A549 (cell line): ENCODE data around the gene SIRT7. TPM values are rescaled to one million over a fixed set of nuclear protein-coding genes. Genes with fewer than 3 reads are reported as not detected.

Experiments used
- ATAC-seq, 2 experiments: fragments of 200-7000 bp in 1 of 2; fragments of >200 bp in 1 of 2; cut with Nextera tagmentation in 1 of 2; cut with Tn5 transposase in 1 of 2; 3 replicates each; pipeline versions ENCODE4 v1.8.0 to v1.9.1; 2018 to 2020; ENCODE audit warnings: mild to moderate bottlenecking in 1 of 2, moderate library complexity in 1 of 2
- CTCF ChIA-PET: fragments of 300-600 bp; sonication (Branson Sonifier 250); formaldehyde crosslinking; extraction: SDS; loops from one replicate; lab custom pipeline; 2021; ENCODE audit warnings: antibody characterized with exemption, inconsistent platforms; lab: Yijun Ruan, JAX
- POLR2A ChIA-PET: fragments of 350-600 bp; formaldehyde crosslinking; extraction: SDS; loops from one replicate; lab custom pipeline; 2021; ENCODE audit warnings: antibody characterized with exemption, inconsistent platforms; lab: Yijun Ruan, JAX
- DNase-seq, 2 experiments: peaks; one replicate each; pipeline versions ENCODE4 v3.0.0 to v3.0.0-alpha.2; 2011 to 2016; ENCODE audit warnings: low read depth in 1 of 2, low spot score in 1 of 2
- FAIRE-seq: peaks from 2 replicates; lab custom pipeline; 2011; peaks lifted over from hg19 to GRCh38; lab: Jason Lieb, UNC
- H3K27ac ChIP-seq, 2 experiments: fragments of >200 bp; sonication (Bioruptor Twin); formaldehyde crosslinking; 3 replicates each; pipeline ENCODE4 v1.5.1; 2016 to 2017
- H3K4me1 ChIP-seq: fragments of >200 bp; sonication (Bioruptor Twin); formaldehyde crosslinking; 3 replicates; pipeline ENCODE4 v1.6.1; 2016
- H3K4me2 ChIP-seq: fragments of >200 bp; sonication (Bioruptor Twin); formaldehyde crosslinking; 3 replicates; pipeline ENCODE4 v1.6.1; 2016
- H3K4me3 ChIP-seq: fragments of >200 bp; sonication (Bioruptor Twin); formaldehyde crosslinking; 3 replicates; pipeline ENCODE4 v1.5.1; 2016
- H3K9me3 ChIP-seq: fragments of >200 bp; sonication (Bioruptor Twin); formaldehyde crosslinking; 3 replicates; pipeline ENCODE4 v1.6.1; 2016
- BHLHE40 ChIP-seq: IDR thresholded peaks from 2 replicates; pipeline ENCODE4 v1.6.1; 2012; ENCODE audit warnings: low read depth, low read length, inconsistent platforms
- CBX2 ChIP-seq: fragments of 200-600 bp; sonication (generic); IDR thresholded peaks from 2 replicates; pipeline ENCODE4 v1.6.1; 2016; ENCODE audit warnings: low read depth, mild to moderate bottlenecking, borderline replicate concordance
- CBX8 ChIP-seq: fragments of 200-600 bp; sonication (generic); IDR thresholded peaks from 2 replicates; pipeline ENCODE4 v1.6.1; 2016
- CEBPB ChIP-seq, 2 experiments: fragments of >200 bp in 1 of 2; sonication (Bioruptor Twin) in 1 of 2; formaldehyde crosslinking in 1 of 2; IDR thresholded peaks; 2 replicates each; pipeline ENCODE4 v1.6.1; 2012 to 2016
- ESRRA ChIP-seq: fragments of 150-350 bp; IDR thresholded peaks from 2 replicates; pipeline ENCODE4 v1.6.1; 2014; ENCODE audit warnings: mild to moderate bottlenecking, low read length, borderline replicate concordance
- FOXS1 ChIP-seq: fragments of 250-450 bp; sonication (Bioruptor Pico); IDR thresholded peaks from 2 replicates; pipeline ENCODE4 v1.5.0; 2020; ENCODE audit warnings: mild to moderate bottlenecking, moderate library complexity
- HDAC2 ChIP-seq: fragments of 200-600 bp; sonication (generic); IDR thresholded peaks from 2 replicates; pipeline ENCODE4 v1.6.1; 2016
- HOXA7 ChIP-seq: fragments of 250-450 bp; sonication (Bioruptor Pico); IDR thresholded peaks from 2 replicates; pipeline ENCODE4 v1.5.0; 2020; ENCODE audit warnings: mild to moderate bottlenecking, moderate library complexity
- KDM5A ChIP-seq: fragments of 200-600 bp; sonication (generic); IDR thresholded peaks from 2 replicates; pipeline ENCODE4 v1.6.1; 2016; ENCODE audit warnings: antibody characterized with exemption, mild to moderate bottlenecking
- MAFK ChIP-seq: fragments of 450-650 bp; IDR thresholded peaks from 2 replicates; pipeline ENCODE4 v1.6.1; 2014; ENCODE audit not compliant: partially characterized antibody
- NPAS2 ChIP-seq: fragments of 250-450 bp; sonication (Bioruptor Pico); IDR thresholded peaks from 2 replicates; pipeline ENCODE4 v1.8.0; 2022; ENCODE audit warnings: mild to moderate bottlenecking, moderate library complexity, borderline replicate concordance
- NR3C1 ChIP-seq: fragments of >200 bp; sonication (Bioruptor Twin); formaldehyde crosslinking; IDR thresholded peaks from 3 replicates; pipeline ENCODE4 v1.6.1; 2017
- PHF8 ChIP-seq: fragments of 200-600 bp; sonication (generic); IDR thresholded peaks from 2 replicates; pipeline ENCODE4 v1.6.1; 2016; ENCODE audit warnings: low read depth, mild to moderate bottlenecking, antibody characterized with exemption, moderate library complexity, borderline replicate concordance
- POLR2AphosphoS2 ChIP-seq: conservative IDR thresholded peaks from 2 replicates; pipeline ENCODE4 v1.6.1; 2012; ENCODE audit warnings: low read length, improper control_type of control experiment, inconsistent platforms
- RCOR1 ChIP-seq: fragments of 150-350 bp; IDR thresholded peaks from 2 replicates; pipeline ENCODE4 v1.6.1; 2014; ENCODE audit warnings: antibody characterized with exemption, low read length, low read depth
- RFX5 ChIP-seq: fragments of 450-650 bp; IDR thresholded peaks from 2 replicates; pipeline ENCODE4 v1.7.1; 2014; ENCODE audit warnings: antibody characterized with exemption, mild to moderate bottlenecking, moderate library complexity
- RNF2 ChIP-seq: fragments of 200-600 bp; sonication (generic); IDR thresholded peaks from 2 replicates; pipeline ENCODE4 v1.6.1; 2016; ENCODE audit warnings: low read depth, mild to moderate bottlenecking, antibody characterized with exemption, moderate library complexity, borderline replicate concordance
- SMC3 ChIP-seq: fragments of >200 bp; sonication (Bioruptor Twin); formaldehyde crosslinking; IDR thresholded peaks from 3 replicates; pipeline ENCODE4 v1.6.1; 2018; ENCODE audit warnings: inconsistent platforms
- SREBF2 ChIP-seq: fragments of 450-650 bp; IDR thresholded peaks from 2 replicates; pipeline ENCODE4 v1.6.1; 2014; ENCODE audit warnings: mild to moderate bottlenecking, moderate library complexity
- ZFP36 ChIP-seq: fragments of 450-650 bp; IDR thresholded peaks from 2 replicates; pipeline ENCODE4 v1.6.1; 2014; ENCODE audit warnings: borderline replicate concordance; ENCODE audit not compliant: partially characterized antibody
- ZNF302 ChIP-seq: fragments of 250-450 bp; sonication (Bioruptor Pico); IDR thresholded peaks from 2 replicates; pipeline ENCODE4 v1.9.0; 2021; ENCODE audit warnings: inconsistent platforms, mild to moderate bottlenecking, moderate library complexity
- WGBS: methylation state at CpG from one replicate; pipeline ENCODE4 v1.1.6; 2017; ENCODE audit errors: missing lambda C conversion rate; 5-methylcytosine and 5-hydroxymethylcytosine counted together
- polyA plus RNA-seq, 4 experiments: library from polyadenylated mRNA; depleted of rRNA in 3 of 4; stranded (reverse); fragments of >200 nt; fragmentation: RNase III in 1 of 4; extraction: RNeasy Plus Mini Kit Qiagen cat#74134 plus additional on column Dnase treatment in 1 of 4; gene quantifications; 2 replicates in 3 of 4; 3 replicates in 1 of 4; pipeline ENCODE4 v1.2.3, GENCODE V29; 2011 to 2017
- TF ChIP-seq, protein P1 (sequence below): fragments of 150-350 bp; IDR thresholded peaks from 2 replicates; pipeline ENCODE4 v1.6.1; 2014; ENCODE audit warnings: low read depth, mild to moderate bottlenecking, low read length
- TF ChIP-seq, protein P2 (sequence below): fragments of >200 bp; sonication (Bioruptor Twin); formaldehyde crosslinking; IDR thresholded peaks from 3 replicates; pipeline ENCODE4 v1.6.1; 2016
- TF ChIP-seq, protein P3 (sequence below): IDR thresholded peaks from 2 replicates; pipeline ENCODE4 v1.6.1; 2012

The SIRT7 gene
- polyA plus RNA-seq, 2 of the 4 experiments (the other 2 are of a cell fraction): 9.8 to 35.2 TPM

DNA sequence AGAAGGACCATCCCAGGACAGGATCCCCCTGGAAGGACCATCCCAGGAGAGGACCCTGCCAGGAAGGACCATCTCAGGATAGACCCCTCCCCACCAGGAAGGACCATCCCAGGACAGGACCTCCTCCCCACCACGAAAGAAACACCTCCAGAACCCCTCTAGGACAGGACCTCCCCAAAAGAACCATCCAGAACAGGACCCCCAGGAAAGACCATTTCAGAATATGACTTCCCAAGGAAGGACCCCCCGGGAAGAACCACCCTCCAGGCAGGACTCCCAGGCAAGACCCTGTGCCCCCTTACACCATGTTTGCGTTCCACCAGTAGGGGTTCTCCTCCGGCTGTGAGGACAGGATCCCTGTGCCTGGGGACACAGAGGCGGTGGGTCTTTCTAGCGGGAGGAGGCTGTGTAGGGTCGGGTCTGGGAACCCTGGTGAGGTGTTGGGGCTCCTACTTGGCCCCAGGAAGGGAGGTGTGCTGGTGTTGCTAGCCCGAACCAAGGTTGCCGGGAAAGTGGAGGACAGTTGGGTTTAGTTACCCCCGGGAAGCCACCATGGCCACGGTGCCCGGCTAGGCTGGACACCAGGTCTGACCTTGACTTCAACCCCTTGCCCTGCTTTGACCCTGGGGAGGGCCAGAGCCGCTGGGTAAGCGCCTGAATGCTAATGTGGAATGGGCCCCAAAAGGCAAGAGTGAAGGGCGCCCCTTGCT is 40.8 kb upstream of the SIRT7 start:
- ATAC-seq (no peak), DNase-seq (no peak), FAIRE-seq (no peak)
- 62% methylated on average over 15 of the region's 15 CpGs for WGBS
- POLR2A ChIA-PET: interaction anchor here (0.9 to 2.2 kb wide), 6 partner anchors 18 to 71 kb away, joined by 3 to 8 read pairs (median 4); partner anchors contain the start of genes ASPSCR1, CENPX and LRRC45
- H3K9me3 ChIP-seq: no peaks in the 10 kb centered on the region; the same call in 2 of the 3 replicates
- H3K4me1 ChIP-seq: peaks cover 19% of the 10 kb centered on the region; the same call in 1 of the 3 replicates
- H3K4me2 ChIP-seq: peak overlapping the region; percentile 94
- peak overlapping the region; percentile 60 to 89; a peak in 4 of 6 replicates for H3K27ac ChIP-seq
- TF ChIP-seq NR3C1: no peak
- no peak for TF ChIP-seq HDAC2
- TF ChIP-seq CBX2: no peak
- TF ChIP-seq FOXS1 (CRISPR knock-in tag): no peak
- no peak for TF ChIP-seq ZFP36
- TF ChIP-seq, protein P1, sequence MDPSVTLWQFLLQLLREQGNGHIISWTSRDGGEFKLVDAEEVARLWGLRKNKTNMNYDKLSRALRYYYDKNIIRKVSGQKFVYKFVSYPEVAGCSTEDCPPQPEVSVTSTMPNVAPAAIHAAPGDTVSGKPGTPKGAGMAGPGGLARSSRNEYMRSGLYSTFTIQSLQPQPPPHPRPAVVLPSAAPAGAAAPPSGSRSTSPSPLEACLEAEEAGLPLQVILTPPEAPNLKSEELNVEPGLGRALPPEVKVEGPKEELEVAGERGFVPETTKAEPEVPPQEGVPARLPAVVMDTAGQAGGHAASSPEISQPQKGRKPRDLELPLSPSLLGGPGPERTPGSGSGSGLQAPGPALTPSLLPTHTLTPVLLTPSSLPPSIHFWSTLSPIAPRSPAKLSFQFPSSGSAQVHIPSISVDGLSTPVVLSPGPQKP: no peak
- TF ChIP-seq, protein P2, sequence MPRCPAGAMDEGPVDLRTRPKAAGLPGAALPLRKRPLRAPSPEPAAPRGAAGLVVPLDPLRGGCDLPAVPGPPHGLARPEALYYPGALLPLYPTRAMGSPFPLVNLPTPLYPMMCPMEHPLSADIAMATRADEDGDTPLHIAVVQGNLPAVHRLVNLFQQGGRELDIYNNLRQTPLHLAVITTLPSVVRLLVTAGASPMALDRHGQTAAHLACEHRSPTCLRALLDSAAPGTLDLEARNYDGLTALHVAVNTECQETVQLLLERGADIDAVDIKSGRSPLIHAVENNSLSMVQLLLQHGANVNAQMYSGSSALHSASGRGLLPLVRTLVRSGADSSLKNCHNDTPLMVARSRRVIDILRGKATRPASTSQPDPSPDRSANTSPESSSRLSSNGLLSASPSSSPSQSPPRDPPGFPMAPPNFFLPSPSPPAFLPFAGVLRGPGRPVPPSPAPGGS: no peak
- no peak for TF ChIP-seq MAFK
- no peak for TF ChIP-seq BHLHE40
- no peak for TF ChIP-seq SMC3
- TF ChIP-seq HOXA7 (CRISPR knock-in tag): no peak
- CTCF ChIA-PET: interaction anchor here (0.6 to 17.3 kb wide), 57 partner anchors 9 to 601 kb away, joined by 3 to 794 read pairs (median 5); partner anchors contain the start of genes ASPSCR1, CENPX, DCXR and DUS1L
- peak overlapping the region; percentile 52; the same call in 1 of the 3 replicates for H3K4me3 ChIP-seq

DNA sequence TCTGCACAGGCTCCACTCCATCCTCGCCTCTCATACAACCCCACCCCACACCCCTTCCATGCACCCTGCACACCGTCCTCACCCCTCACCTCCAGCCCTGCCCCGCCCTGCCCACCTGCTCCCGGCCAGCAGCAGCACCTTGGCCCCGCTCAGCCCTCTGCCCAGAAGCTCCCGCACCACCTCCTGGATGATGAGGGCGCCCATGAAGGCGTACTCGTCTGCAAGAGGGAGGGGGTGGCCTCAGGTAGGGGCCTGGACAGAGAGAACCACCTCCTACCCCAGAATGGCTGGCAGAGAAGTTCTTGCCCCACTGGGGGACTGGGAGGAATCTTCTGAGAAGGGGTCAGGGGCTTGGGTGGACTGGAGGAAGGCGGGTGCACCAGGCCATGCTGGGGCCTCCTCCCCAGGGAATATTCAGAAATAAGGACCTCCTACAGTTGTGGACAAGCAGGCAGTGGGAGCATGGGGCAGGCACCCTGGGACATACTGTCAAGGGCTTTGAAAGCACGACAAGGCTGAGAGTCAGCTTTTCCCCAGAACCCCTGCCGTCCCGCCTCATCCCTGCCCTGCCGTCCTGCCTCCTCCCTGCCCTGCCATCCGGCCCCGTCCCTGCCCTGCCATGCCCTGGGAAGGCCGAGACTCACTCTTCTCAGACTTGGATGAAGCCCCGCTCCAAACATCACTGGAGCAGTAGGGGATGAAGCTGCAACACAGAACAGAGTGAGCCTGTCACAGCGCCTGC is 39.9 kb upstream of the SIRT7 start:
- DNase-seq (no peak), ATAC-seq (no peak), FAIRE-seq (no peak)
- Histone ChIP-seq H3K27ac (no peak overlapping the region), H3K4me2 (no peak overlapping the region), H3K4me3 (no peak overlapping the region), H3K4me1 (peaks cover 19% of the 10 kb centered on the region; the same call in 1 of the 3 replicates), H3K9me3 (no peaks in the 10 kb centered on the region; the same call in 2 of the 3 replicates)
- ChIA-PET CTCF (interaction anchor here (0.9 to 17.3 kb wide), 7 partner anchors 9 to 222 kb away, joined by 3 to 170 read pairs (median 4); partner anchors contain the start of genes CENPX, LRRC45 and RAC3), POLR2A (no interaction called here)
- WGBS: 85% methylated on average over 19 of the region's 19 CpGs
- no peak for TF ChIP-seq NPAS2 (CRISPR knock-in tag)

DNA sequence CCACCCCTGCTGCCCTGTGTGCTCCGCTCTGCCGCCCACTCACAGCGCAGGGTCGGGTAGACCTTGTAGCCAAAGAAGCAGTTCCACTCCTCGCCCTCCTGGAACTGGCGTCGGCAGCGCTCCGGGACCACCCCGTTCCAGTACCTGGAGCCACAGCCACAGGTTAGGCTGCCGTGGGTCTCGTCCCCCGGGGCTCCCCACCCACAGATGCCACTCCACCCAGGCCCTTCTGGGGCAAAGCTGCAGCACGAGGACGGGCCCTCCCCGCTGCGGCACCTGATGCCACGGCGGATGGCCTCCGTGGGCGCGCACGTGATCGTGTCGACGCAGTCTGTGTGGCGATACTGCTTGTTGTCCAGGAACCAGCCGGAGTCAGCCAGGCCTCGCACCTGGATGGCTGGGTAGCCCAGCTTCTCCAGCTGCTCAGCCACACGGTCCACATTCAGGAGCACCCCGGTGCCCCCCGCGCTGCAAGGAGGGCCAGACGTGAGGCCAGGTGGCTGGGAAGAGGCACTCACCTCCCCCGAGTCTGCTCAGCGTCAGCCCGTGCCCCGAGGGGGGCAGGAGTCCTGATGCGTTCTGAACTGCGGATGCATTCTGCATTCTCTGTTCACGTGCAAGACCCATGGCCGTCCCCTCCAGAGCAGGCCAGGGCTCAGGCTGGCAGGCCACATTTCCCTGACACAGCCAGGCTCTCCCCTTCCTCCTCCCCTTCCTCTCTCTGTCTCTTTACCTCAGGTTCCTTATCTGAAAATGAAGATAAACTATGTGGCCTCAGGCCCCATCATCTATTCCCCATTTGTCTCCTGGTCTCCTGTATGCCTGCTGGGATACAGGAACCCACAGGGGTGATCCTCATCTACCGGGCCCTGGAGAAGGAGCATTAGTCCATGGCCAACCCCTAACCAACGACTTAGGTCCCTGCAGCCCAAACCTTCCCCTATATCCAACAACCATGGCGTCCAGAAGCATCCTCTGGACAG is 38.9 kb upstream of the SIRT7 start:
- ChIA-PET POLR2A (no interaction called here), CTCF (interaction anchor here (0.8 to 17.3 kb wide), 7 partner anchors 8 to 135 kb away, joined by 3 to 170 read pairs (median 4); partner anchors contain the start of genes CENPX, LRRC45 and RAC3)
- Histone ChIP-seq H3K4me1 (peaks cover 19% of the 10 kb centered on the region; the same call in 1 of the 3 replicates), H3K27ac (no peak overlapping the region; a peak in 1 of 6 replicates), H3K4me3 (no peak overlapping the region), H3K9me3 (no peaks in the 10 kb centered on the region; the same call in 2 of the 3 replicates), H3K4me2 (no peak overlapping the region)
- ATAC-seq: no peak
- FAIRE-seq: no peak
- 87% methylated on average over 45 of the region's 45 CpGs for whole genome bisulfite sequencing
- no peak for DNase-seq
- TF ChIP-seq, protein P3, sequence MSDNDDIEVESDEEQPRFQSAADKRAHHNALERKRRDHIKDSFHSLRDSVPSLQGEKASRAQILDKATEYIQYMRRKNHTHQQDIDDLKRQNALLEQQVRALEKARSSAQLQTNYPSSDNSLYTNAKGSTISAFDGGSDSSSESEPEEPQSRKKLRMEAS: no peak
- TF ChIP-seq MAFK (no peak), POLR2AphosphoS2 (no peak), RFX5 (no peak), ZFP36 (no peak), RNF2 (no peak), CBX8 (no peak), ESRRA (no peak), PHF8 (no peak), CBX2 (no peak), ZNF302 (CRISPR knock-in tag) (no peak), SMC3 (no peak), KDM5A (no peak), SREBF2 (no peak), RCOR1 (no peak), CEBPB (IDR thresholded peaks at IDR 0.05) (no peak), NPAS2 (CRISPR knock-in tag) (no peak)
- TF ChIP-seq, protein P2: no peak
